Cardiac fibroblast (primary cell): ENCODE results near the gene SNRNP70.

Source experiments
- DNase-seq, 2 donors: peaks; one replicate each; pipeline versions ENCODE4 v3.0.0 to v3.0.0-alpha.2; 2010; ENCODE audit warnings: low read depth in 2 of 2
- H3K4me3 ChIP-seq, 2 donors: replicated peaks in 1 of 2; 1 replicate in 1 of 2; 2 replicates in 1 of 2; pipeline ENCODE4 v1.5.1; 2011; ENCODE audit warnings: low read depth in 2 of 2, low read length in 2 of 2, mild to moderate bottlenecking in 2 of 2, moderate library complexity in 1 of 2
- TF ChIP-seq, protein P1 (sequence below): IDR thresholded peaks from one replicate; pipeline ENCODE4 v1.5.1; 2011; ENCODE audit warnings: low read depth, mild to moderate bottlenecking, low read length, inconsistent platforms

The SNRNP70 gene

DNA sequence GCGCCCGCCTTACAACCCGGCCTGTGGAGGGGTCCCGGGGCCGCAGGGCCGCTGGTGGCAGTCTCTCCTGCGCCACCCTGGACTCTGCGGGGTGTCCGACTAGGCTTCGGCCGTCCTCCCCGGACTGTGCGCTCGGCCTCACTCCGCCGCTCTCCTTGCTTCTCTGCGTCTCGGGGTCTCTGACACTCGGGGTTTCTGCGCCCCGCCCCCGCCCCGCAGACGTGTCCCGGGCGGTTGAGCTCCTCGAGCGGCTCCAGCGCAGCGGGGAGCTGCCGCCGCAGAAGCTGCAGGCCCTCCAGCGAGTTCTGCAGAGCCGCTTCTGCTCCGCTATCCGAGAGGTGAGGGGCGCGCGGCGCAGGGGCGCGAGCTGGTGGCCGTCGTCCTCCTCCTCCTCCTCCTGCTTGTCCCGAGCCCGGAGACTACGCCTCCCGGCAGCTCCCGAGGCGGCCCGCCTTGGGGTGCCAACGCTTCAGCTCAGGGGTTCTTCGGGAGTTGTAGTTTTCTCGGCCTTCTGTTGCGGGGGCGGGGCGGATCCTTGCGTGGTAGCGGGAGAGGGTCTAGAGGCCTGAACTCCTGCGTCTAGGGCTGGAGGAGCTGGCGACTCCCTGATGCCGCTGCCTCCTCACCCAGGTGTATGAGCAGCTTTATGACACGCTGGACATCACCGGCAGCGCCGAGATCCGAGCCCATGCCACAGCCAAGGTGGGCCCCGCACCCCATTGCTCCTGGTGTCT, 29.5 kb downstream of the SNRNP70 start:
- peak overlapping the region; percentile 73 to 75 for H3K4me3 ChIP-seq
- peak; percentile 39 to 68 for DNase-seq
- TF ChIP-seq, protein P1, sequence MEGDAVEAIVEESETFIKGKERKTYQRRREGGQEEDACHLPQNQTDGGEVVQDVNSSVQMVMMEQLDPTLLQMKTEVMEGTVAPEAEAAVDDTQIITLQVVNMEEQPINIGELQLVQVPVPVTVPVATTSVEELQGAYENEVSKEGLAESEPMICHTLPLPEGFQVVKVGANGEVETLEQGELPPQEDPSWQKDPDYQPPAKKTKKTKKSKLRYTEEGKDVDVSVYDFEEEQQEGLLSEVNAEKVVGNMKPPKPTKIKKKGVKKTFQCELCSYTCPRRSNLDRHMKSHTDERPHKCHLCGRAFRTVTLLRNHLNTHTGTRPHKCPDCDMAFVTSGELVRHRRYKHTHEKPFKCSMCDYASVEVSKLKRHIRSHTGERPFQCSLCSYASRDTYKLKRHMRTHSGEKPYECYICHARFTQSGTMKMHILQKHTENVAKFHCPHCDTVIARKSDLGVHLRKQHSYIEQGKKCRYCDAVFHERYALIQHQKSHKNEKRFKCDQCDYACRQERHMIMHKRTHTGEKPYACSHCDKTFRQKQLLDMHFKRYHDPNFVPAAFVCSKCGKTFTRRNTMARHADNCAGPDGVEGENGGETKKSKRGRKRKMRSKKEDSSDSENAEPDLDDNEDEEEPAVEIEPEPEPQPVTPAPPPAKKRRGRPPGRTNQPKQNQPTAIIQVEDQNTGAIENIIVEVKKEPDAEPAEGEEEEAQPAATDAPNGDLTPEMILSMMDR, result no peak

DNA sequence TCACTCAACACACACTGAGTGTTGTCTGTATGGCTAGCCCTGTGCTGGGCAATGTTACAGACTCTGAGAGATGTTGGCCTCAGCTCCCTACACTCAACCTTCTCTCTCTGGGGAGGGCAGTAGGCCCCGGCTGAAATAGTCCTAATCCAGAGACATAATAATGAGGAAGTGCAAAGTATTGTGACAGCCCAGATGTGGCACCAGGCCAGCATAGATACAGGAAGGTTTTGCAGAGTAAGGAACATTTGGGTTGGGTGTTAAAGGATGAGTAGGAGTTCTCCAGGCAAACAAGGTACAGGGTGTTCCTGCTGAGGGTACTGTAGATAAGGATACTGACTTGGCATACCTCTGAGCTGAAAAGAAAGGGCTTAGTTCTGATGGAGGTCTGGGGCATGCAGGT, 31.3 kb downstream of the SNRNP70 start:
- no peak for DNase-seq
- TF ChIP-seq, protein P1, result no peak
- no peak overlapping the region for H3K4me3 ChIP-seq

DNA sequence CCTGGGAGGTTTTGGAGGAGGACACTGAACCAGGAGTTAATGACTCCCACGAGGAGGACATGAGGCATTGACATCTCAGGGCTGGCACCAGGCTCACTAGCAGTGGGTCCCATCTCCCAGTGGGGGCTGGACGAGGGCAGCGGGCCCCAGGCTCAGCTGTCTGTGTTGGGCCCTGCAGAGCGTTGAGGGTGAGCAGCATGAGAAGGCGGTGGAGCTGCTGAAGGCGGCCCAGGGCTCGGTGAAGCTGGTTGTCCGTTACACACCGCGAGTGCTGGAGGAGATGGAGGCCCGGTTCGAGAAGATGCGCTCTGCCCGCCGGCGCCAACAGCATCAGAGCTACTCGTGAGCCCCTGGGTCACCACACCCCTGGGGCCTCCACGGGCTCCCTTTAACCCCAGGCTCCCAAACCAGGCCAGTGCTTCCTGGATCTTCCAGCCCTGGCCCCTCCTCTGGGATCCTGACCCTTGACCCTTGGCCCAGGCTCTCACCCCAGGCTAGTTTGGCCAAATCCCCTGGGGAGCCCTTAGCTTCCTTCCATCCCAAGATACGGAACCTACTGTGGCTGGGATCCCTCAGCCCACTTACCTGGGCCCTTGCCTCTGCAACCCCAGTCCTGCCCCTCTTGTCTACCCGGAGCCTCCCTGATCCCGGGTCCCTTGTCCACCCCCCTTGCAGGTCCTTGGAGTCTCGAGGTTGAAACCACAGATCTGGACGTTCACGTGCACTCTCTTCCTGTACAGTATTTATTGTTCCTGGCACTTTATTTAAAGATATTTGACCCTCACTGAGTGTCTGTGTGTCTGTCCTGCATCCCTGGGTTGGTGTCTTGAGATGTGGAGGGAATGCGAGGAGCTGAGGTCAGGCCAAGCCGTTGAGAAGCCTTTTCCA, 32.7 kb downstream of the SNRNP70 start:
- no peak for DNase-seq
- H3K4me3 ChIP-seq, result peak overlapping the region; percentile 71 to 76
- TF ChIP-seq, protein P1, result no peak

GRCh38 chr19:49118565-49119410, 33.5 kb downstream of the SNRNP70 start, which contains the start of gene C19orf73:
Gene C19orf73 (minus strand): TSS chr19:49119143. CDS start chr19:49119022, 121 bp downstream.
- TF ChIP-seq, protein P1, result no peak
- H3K4me3 ChIP-seq, result peak within 1 kb of the TSS; percentile 71 to 76

DNA sequence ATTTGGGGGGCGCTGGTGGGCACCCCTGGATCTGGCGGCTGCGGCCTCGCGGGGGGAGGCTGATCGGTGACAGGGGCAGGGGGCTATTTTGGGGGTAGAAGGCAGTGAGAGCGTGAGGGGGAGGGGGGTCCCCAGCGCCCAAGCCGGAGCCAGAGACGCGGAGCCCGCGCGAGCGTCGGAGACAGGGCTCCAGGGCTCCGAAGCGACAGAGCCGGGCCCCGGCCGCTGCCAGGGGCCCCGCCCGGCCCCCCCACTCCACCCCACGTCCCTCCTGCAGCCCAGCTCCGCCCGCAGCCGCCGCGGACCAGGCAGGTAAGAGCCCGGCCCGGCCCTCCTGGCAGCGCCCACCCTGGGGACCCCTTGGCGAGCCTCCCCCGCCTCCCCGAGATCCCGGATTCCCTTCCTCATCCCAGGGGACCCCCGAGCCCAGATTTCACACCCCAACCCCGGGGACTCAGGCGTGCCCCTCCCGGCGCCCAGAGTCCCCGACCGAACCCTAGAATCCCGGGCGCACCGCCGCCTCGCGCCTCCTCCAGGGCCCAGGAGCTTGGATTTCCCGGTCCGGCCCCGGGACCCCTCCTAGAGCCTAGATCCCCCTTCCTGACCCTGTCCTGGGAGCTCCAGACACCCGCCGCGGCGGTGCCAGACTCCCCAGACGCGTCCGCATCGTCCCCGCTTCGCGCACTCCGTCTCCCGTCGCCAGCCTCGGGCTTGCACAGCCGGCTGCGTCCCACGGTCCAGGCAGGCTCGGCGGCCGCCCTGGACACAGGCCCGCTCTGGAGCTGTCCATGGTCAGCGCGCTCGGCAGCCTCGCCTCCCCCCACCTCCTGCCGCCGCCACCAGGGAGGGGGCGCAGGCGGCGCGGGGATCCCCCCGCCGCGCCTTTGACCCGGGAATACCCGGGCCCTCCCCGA, 34.4 kb downstream of the SNRNP70 start, which contains the start of gene PPFIA3:
Gene PPFIA3, plus strand, starts transcription at position 134 of the 914 bp plus-strand sequence. CDS start 8,330 bp downstream, outside the sequence.
- TF ChIP-seq, protein P1, result no peak
- H3K4me3 ChIP-seq, result peak within 1 kb of the TSS; percentile 71 to 76
- DNase-seq, result peak; percentile 59 to 68

More at GRCh38 chr19:49118565-49119410, 33.5 kb downstream of the SNRNP70 start, which contains the start of gene C19orf73:
- DNase-seq, result peak; percentile 94 to 96
